ENCODE measurements around the gene MYDGF.
A peak's percentile ranks its signal among the peaks of the same experiment; 100 is the strongest.

MYDGF gene

DNA sequence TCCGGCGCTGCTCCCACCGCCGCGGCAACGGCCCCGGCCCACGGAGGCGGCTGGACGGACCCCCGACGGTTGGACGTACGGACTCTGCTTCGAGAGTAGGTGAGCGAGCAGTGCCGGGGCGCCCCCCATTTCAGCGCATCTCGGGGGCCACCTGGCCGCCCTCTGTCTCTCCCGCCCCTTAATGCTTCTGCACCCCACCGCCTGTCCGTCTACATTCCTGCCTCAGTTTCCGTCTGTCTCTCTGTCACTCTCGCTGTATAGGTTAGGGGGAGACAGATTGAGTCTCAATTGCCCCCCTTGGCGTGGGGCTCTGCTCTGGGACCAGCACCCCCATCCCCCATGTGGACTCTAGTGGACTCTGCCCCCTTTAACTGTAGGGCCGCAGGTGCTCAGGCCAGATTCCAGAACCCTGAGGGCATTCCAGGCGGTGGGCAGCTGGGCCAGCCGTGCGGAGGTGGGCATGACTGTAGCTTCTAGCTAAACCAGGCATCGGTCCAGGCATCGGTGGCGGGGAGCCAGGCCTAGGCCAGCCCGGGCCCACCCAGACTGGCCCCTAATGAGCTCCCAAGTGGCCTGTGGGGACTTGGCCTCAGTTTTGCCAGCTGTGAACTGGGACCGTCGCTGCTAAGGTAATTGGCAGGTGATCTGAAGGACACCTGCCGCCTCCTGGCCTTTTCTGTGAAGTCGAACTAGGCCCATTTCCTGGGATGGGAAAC is 30.5 kb downstream of the MYDGF start:
- CTCF ChIA-PET: interaction anchor here (0.7 to 1.0 kb wide), 2 partner anchors 72 to 117 kb away, joined by 3 to 4 read pairs; no protein-coding TSS in a partner anchor
- POLR2A ChIA-PET (ENCODE audit: low non-redundant PET): interaction anchor here (0.5 kb wide), 1 partner anchor 152 kb away, joined by 4 read pairs; the partner anchor contains the start of gene FEM1A
- no peak for DNase-seq (ENCODE audit: low spot score)
- TF ChIP-seq, protein P1, sequence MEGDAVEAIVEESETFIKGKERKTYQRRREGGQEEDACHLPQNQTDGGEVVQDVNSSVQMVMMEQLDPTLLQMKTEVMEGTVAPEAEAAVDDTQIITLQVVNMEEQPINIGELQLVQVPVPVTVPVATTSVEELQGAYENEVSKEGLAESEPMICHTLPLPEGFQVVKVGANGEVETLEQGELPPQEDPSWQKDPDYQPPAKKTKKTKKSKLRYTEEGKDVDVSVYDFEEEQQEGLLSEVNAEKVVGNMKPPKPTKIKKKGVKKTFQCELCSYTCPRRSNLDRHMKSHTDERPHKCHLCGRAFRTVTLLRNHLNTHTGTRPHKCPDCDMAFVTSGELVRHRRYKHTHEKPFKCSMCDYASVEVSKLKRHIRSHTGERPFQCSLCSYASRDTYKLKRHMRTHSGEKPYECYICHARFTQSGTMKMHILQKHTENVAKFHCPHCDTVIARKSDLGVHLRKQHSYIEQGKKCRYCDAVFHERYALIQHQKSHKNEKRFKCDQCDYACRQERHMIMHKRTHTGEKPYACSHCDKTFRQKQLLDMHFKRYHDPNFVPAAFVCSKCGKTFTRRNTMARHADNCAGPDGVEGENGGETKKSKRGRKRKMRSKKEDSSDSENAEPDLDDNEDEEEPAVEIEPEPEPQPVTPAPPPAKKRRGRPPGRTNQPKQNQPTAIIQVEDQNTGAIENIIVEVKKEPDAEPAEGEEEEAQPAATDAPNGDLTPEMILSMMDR (conservative IDR thresholded peaks at IDR 0.05; ENCODE audit: low read depth): no peak
- peak overlapping the region; percentile 77 for H3K27ac ChIP-seq

DNA sequence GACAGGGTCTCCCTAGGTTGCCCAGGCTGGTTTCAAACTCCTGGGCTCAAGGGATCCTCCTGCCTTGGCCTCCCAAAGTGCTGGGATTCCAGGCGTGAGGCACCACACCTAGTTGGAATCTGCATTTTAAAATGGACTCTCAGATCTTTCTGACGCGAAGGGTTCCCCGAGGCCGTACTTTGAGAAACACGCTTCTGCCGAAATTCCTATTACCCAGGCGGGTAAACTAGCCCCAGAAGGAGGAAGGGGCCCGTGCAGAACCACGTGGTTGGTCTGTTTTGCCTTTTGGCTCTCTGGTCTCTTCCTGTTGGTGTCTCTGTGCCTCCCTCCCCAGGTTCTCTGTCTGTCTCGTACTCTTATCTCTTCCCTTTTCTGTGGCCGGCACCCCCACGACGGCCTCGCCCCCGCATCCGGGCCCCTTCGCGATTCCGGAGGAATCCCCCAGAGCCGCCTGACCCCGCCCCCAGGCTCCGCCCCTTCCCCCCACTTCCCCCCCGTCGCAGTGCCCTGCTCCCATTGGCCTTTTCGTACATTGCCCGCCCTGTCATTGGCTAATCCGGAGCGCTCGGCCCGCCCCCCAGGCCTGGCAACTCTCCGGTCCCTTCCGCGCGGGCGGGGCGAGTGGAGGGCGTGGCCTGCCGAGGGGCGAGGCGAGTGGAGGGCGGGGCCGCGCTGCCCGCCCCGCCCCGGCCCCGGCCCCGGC is 31.2 kb downstream of the MYDGF start, which contains the start of gene TNFAIP8L1:
TSS of gene TNFAIP8L1 (plus strand) at position 689 of the 703 bp plus-strand sequence. CDS start 12,354 bp downstream, outside the sequence.
- POLR2A ChIA-PET (ENCODE audit: low non-redundant PET): interaction anchor here (0.5 kb wide), 1 partner anchor 152 kb away, joined by 4 read pairs; the partner anchor contains the start of gene FEM1A
- TF ChIP-seq, protein P1 (conservative IDR thresholded peaks at IDR 0.05; ENCODE audit: low read depth): no peak
- CTCF ChIA-PET: interaction anchor here (1.0 kb wide), 1 partner anchor 72 kb away, joined by 4 read pairs; no protein-coding TSS in a partner anchor
- peak within 1 kb of the TSS; percentile 77 for H3K27ac ChIP-seq
- DNase-seq (ENCODE audit: low spot score): peak; percentile 100

DNA sequence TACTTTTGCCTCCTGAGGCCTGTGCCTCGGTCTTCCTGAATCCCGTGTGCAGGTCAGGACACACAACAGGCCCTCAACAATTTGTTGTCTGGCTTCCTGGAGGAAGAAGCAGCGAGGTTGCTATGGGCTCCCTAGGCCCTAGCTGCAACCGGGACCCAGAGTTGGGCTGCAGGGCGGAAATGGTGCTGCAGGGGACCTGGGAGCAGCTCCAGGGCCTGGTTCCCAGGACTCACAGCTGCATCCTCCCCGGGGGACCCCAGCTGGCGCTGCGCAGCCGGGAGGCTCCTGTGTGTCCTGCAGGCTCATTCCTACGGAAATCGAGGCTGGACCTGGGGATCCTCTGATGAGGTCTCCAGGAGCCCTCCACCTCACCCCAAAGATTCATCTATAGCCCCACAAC is 31.8 kb downstream of the MYDGF start:
- TF ChIP-seq, protein P1 (conservative IDR thresholded peaks at IDR 0.05; ENCODE audit: low read depth): no peak
- POLR2A ChIA-PET (ENCODE audit: low non-redundant PET): no interaction called here
- H3K27ac ChIP-seq: peak overlapping the region; percentile 77
- no peak for DNase-seq (ENCODE audit: low spot score)
- CTCF ChIA-PET: no interaction called here

DNA sequence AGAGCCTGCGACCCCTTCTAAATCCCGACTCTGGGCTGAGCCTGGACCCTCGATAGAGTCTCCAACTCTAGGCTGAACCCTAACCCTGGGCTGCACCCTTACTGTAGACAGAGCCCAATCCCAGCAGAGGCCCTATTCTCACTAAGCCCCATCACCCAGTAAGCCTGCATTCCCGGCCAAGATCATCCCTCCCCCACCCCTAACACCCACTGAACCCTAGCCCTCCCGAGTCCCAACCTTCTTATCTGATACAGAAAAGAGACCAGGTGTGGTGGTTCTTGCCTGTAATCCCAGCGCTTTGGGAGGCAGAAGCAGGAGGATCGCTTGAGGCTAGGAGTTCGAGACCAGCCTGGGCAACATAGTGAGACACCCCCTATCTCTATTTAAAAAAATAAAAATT is 33.4 kb downstream of the MYDGF start:
- DNase-seq (ENCODE audit: low spot score): no peak
- ChIA-PET POLR2A (ENCODE audit: low non-redundant PET) (no interaction called here), CTCF (interaction anchor here (0.5 to 2.5 kb wide), 27 partner anchors 11 to 299 kb away, joined by 3 to 36 read pairs (median 4); partner anchors contain the start of gene LRG1)
- TF ChIP-seq, protein P1 (conservative IDR thresholded peaks at IDR 0.05; ENCODE audit: low read depth): no peak
- H3K27ac ChIP-seq: peak overlapping the region; percentile 85

DNA sequence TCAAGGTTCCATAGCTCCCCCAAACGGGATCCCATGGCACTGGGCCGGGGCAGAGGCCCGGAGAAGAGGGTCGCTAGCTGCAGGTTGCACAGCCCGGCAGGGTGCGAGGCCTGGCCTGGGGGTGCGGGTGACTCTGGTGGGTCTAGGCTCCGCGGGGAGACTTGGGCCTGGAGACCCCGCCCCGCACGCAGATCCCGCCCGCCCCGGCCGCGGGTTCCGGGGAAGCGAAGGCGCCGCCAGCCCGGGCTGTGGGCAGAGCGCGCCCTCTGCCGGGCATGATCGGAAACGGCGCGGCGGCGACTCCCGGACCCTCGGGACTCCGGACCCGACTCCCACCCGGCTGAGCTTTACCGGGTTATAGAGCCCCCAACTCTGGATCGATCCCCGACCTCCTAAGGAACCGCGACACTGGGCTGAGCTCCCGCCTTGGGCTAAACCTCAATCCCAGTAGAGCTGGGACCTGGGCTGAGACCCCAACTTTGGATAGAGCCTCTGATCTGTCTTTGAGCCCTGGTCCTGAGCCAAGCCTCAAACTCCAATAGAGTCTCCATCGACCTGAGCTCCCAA is 33.9 kb downstream of the MYDGF start:
- TF ChIP-seq, protein P1 (conservative IDR thresholded peaks at IDR 0.05; ENCODE audit: low read depth): peak; percentile 96
- CTCF ChIA-PET: interaction anchor here (0.5 to 2.5 kb wide), 36 partner anchors 9 to 463 kb away, joined by 3 to 36 read pairs (median 4); partner anchors contain the start of gene LRG1
- DNase-seq (ENCODE audit: low spot score): peak; percentile 57
- POLR2A ChIA-PET (ENCODE audit: low non-redundant PET): no interaction called here
- H3K27ac ChIP-seq: peak overlapping the region; percentile 85

DNA sequence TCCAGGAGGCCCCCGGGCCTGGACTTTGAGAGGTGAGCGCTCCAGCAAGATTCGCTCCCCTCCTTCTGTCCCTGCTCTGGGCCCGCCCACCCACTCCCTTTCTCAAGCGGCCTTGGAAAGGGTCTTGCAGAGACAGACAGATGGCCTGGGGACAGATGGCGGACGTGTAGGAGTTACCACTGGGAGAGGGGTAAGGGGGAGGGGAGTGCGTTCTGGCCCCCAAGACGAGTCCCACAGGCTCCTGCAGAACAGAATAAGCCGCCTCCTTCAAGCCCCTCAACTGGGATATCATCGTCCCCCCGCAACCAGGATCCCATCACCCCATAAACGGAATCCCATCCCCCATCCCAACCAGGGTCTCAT is 34.4 kb downstream of the MYDGF start:
- CTCF ChIA-PET: interaction anchor here (0.6 to 2.5 kb wide), 23 partner anchors 9 to 462 kb away, joined by 3 to 36 read pairs (median 4); partner anchors contain the start of gene LRG1
- POLR2A ChIA-PET (ENCODE audit: low non-redundant PET): no interaction called here
- TF ChIP-seq, protein P1 (conservative IDR thresholded peaks at IDR 0.05; ENCODE audit: low read depth): no peak
- peak overlapping the region; percentile 85 for H3K27ac ChIP-seq
- DNase-seq (ENCODE audit: low spot score): no peak

Measured in RWPE1 (cell line).